CD14-positive monocyte (primary cell): ENCODE results near the gene CTXN2. TPM values are rescaled to one million over a fixed set of nuclear protein-coding genes. Genes with fewer than 3 reads are reported as not detected.
A peak's percentile ranks its signal among the peaks of the same experiment; 100 is the strongest.

Experiments
- DNase-seq, 3 donors: peaks; one replicate each; pipeline ENCODE4 v3.0.0-alpha.2; 2011 to 2022
- H2AFZ ChIP-seq: 2 replicates; pipeline ENCODE4 v1.6.0; 2012; ENCODE audit warnings: mild to moderate bottlenecking, low read depth, low read length, inconsistent platforms; ENCODE audit not compliant: insufficient read depth, poor library complexity, severe bottlenecking
- H3K27ac ChIP-seq, 2 donors: 1 replicate in 1 of 2; 2 replicates in 1 of 2; pipeline ENCODE4 v1.5.1; 2012 to 2013; ENCODE audit warnings: low read length in 2 of 2, control low read depth in 1 of 2, inconsistent platforms in 1 of 2, low read depth in 1 of 2, mild to moderate bottlenecking in 1 of 2
- H3K27me3 ChIP-seq, 2 donors: one replicate each; pipeline versions ENCODE4 v1.6.0 to v1.6.1; 2011 to 2013; ENCODE audit warnings: low read length in 2 of 2; ENCODE audit not compliant: control insufficient read depth in 2 of 2, insufficient read depth in 2 of 2
- H3K36me3 ChIP-seq, 2 donors: replicated peaks in 1 of 2; 1 replicate in 1 of 2; 2 replicates in 1 of 2; pipeline versions ENCODE4 v1.5.1 to v1.6.1; 2012 to 2013; ENCODE audit warnings: low read length in 2 of 2, control low read depth in 1 of 2, inconsistent platforms in 1 of 2, mild to moderate bottlenecking in 1 of 2; ENCODE audit not compliant: insufficient read depth in 2 of 2, control insufficient read depth in 1 of 2
- H3K4me1 ChIP-seq, 2 donors: 1 replicate in 1 of 2; 2 replicates in 1 of 2; pipeline versions ENCODE4 v1.5.1 to v1.6.1; 2012 to 2013; ENCODE audit warnings: low read length in 2 of 2, control low read depth in 1 of 2, inconsistent platforms in 1 of 2, mild to moderate bottlenecking in 1 of 2, moderate library complexity in 1 of 2; ENCODE audit not compliant: insufficient read depth in 2 of 2, control insufficient read depth in 1 of 2
- H3K4me2 ChIP-seq: replicated peaks from 2 replicates; pipeline ENCODE3; 2012; ENCODE audit warnings: low read length, moderate library complexity, mild to moderate bottlenecking; ENCODE audit not compliant: poor library complexity, severe bottlenecking; ENCODE audit errors: extremely low read depth
- H3K4me3 ChIP-seq, 3 experiments: fragments of 200-600 bp in 1 of 3; sonication (generic) in 1 of 3; replicated peaks in 1 of 3; 1 replicate in 2 of 3; 2 replicates in 1 of 3; pipeline ENCODE4 v1.5.1; 2011 to 2013; ENCODE audit warnings: low read length in 3 of 3, mild to moderate bottlenecking in 3 of 3, control low read depth in 2 of 3, low read depth in 2 of 3, inconsistent platforms in 1 of 3, moderate library complexity in 1 of 3
- H3K79me2 ChIP-seq: 2 replicates; pipeline ENCODE4 v1.6.0; 2012; ENCODE audit warnings: mild to moderate bottlenecking, control low read depth, inconsistent platforms, low read length, moderate library complexity; ENCODE audit not compliant: insufficient read depth
- H3K9ac ChIP-seq: 2 replicates; pipeline ENCODE4 v1.6.0; 2017; ENCODE audit warnings: low read length, mild to moderate bottlenecking; ENCODE audit not compliant: insufficient read depth, poor library complexity, severe bottlenecking
- H3K9me3 ChIP-seq, 2 donors: replicated peaks in 1 of 2; 1 replicate in 1 of 2; 2 replicates in 1 of 2; pipeline versions ENCODE4 v1.5.1 to v1.6.1; 2012 to 2013; ENCODE audit warnings: low read length in 2 of 2, control low read depth in 1 of 2; ENCODE audit not compliant: control insufficient read depth in 1 of 2, insufficient read depth in 1 of 2
- H4K20me1 ChIP-seq: 2 replicates; pipeline ENCODE4 v1.6.0; 2012; ENCODE audit warnings: mild to moderate bottlenecking, low read length, control low read depth, moderate library complexity; ENCODE audit not compliant: insufficient read depth
- H3K27ac Mint-ChIP-seq, 7 donors: one replicate each; pipeline ENCODE4 v1.8.0; 2020; ENCODE audit warnings: mild to moderate bottlenecking in 7 of 7, mixed read lengths in 7 of 7, moderate library complexity in 6 of 7, inconsistent platforms in 2 of 7
- H3K27me3 Mint-ChIP-seq, 3 donors: one replicate each; pipeline ENCODE4 v1.8.0; 2021 to 2022; ENCODE audit warnings: low read depth in 3 of 3, mild to moderate bottlenecking in 3 of 3, mixed read lengths in 3 of 3, moderate library complexity in 3 of 3, inconsistent platforms in 1 of 3
- H3K36me3 Mint-ChIP-seq, 2 donors: one replicate each; pipeline ENCODE4 v1.8.0; 2020; ENCODE audit warnings: mixed read lengths in 2 of 2, inconsistent platforms in 1 of 2, mild to moderate bottlenecking in 1 of 2
- H3K4me1 Mint-ChIP-seq: one replicate; pipeline ENCODE4 v1.8.0; 2020; ENCODE audit warnings: mild to moderate bottlenecking, mixed read lengths
- H3K4me3 Mint-ChIP-seq, 2 donors: one replicate each; pipeline ENCODE4 v1.8.0; 2020; ENCODE audit warnings: mild to moderate bottlenecking in 2 of 2, mixed read lengths in 2 of 2, moderate library complexity in 1 of 2
- H3K9me3 Mint-ChIP-seq, 7 donors: one replicate each; pipeline ENCODE4 v1.8.0; 2020 to 2022; ENCODE audit warnings: mixed read lengths in 7 of 7, mild to moderate bottlenecking in 6 of 7, moderate library complexity in 6 of 7, inconsistent platforms in 2 of 7
- WGBS: methylation state at CpG from one replicate; pipeline ENCODE4 v1.1.5; 2013; ENCODE audit warnings: missing lambda C conversion rate; ENCODE audit not compliant: insufficient coverage; 5-methylcytosine and 5-hydroxymethylcytosine counted together
- intact Hi-C, 2 donors: fragments of 100-400 bp; cut with micrococcal nuclease; formaldehyde crosslinking; loops; one replicate each; pipeline versions ENCODE4 v1.15.0 to v1.15.1; 2023
- polyA plus RNA-seq, 3 donors: library from polyadenylated mRNA; depleted of rRNA in 1 of 3; unstranded in 2 of 3; stranded (reverse) in 1 of 3; fragments of 300-500 nt in 2 of 3; fragments of >200 nt in 1 of 3; fragmentation: Illumina TruSeq in 2 of 3; gene quantifications; 1 replicate in 2 of 3; 2 replicates in 1 of 3; pipeline ENCODE4 v1.2.3, GENCODE V29; 2012 to 2021
- TF ChIP-seq, protein P1 (sequence below): fragments of 200-600 bp; IDR thresholded peaks from one replicate; pipeline ENCODE4 v1.8.0; 2022; ENCODE audit warnings: antibody characterized with exemption, mild to moderate bottlenecking

The CTXN2 gene
- polyA plus RNA-seq, 3 donors = not detected

DNA sequence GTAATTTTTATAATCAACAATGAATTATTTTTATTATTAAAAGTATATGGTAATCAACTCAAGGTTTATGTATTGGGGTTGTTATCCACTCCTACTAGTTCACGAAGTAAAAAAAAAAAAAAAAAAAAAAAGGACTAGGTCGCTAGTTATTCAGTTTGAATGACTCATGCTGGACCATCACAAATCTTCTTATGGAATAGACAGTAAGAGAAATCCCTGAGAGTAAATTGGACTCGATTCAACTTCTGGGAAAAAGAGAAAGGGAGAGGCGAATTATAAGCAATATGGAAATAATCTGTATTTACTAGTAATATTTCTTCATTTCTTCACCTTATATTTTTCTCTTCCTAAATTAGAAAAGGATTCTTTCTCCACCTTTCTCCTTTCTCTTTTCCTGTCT, 15.4 kb upstream of the CTXN2 start:
- H4K20me1 ChIP-seq = no peaks in the 10 kb centered on the region
- Mint-ChIP-seq H3K27ac (no peak overlapping the region), H3K36me3 (peaks cover 0 to 3% of the 10 kb centered on the region in 2 donors), H3K9me3 (peaks cover 0 to 10% (median 5%) of the 10 kb centered on the region in 7 donors), H3K4me1 (peaks cover 7% of the 10 kb centered on the region), H3K4me3 (no peak overlapping the region), H3K27me3 (peaks cover 23 to 33% (median 25%) of the 10 kb centered on the region in 3 donors)
- no peak overlapping the region for H3K4me3 ChIP-seq
- H3K9me3 ChIP-seq = peaks cover 0 to 6% of the 10 kb centered on the region in 2 donors
- no peak overlapping the region for H2AFZ ChIP-seq
- peaks cover 4 to 13% of the 10 kb centered on the region in 2 donors for H3K4me1 ChIP-seq
- peaks cover 26% of the 10 kb centered on the region in 2 donors for H3K27me3 ChIP-seq
- DNase-seq = no peak
- H3K79me2 ChIP-seq = no peaks in the 10 kb centered on the region
- WGBS = no CpG with 5 or more reads among the region's 4 CpGs
- H3K4me2 ChIP-seq = no peak overlapping the region
- no peak overlapping the region for H3K9ac ChIP-seq
- intact Hi-C loops = no loop called here
- H3K36me3 ChIP-seq = no peaks in the 10 kb centered on the region
- TF ChIP-seq, protein P1, sequence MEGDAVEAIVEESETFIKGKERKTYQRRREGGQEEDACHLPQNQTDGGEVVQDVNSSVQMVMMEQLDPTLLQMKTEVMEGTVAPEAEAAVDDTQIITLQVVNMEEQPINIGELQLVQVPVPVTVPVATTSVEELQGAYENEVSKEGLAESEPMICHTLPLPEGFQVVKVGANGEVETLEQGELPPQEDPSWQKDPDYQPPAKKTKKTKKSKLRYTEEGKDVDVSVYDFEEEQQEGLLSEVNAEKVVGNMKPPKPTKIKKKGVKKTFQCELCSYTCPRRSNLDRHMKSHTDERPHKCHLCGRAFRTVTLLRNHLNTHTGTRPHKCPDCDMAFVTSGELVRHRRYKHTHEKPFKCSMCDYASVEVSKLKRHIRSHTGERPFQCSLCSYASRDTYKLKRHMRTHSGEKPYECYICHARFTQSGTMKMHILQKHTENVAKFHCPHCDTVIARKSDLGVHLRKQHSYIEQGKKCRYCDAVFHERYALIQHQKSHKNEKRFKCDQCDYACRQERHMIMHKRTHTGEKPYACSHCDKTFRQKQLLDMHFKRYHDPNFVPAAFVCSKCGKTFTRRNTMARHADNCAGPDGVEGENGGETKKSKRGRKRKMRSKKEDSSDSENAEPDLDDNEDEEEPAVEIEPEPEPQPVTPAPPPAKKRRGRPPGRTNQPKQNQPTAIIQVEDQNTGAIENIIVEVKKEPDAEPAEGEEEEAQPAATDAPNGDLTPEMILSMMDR = no peak
- H3K27ac ChIP-seq = no peak overlapping the region

DNA sequence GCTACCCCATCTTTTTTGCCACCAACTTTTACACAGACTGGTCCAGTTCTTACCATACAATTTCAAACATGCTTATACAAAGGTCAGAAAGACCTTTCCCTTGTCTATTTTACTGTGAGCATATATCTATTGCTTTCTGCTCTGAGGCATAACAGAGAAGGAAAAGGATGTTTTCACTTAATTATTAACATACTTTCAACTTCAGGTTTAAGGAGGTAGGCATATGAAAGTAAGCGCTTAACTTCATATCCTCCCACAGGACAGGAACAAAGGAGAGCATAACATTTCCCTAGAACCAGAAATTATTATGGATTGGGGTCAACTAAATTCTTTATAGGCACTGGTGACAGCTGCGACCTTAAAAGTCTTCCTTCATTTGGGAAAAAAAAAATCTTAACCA, 14.5 kb upstream of the CTXN2 start:
- peaks cover 7% of the 10 kb centered on the region for H3K4me1 Mint-ChIP-seq
- Histone ChIP-seq H3K27me3 (peaks cover 26% of the 10 kb centered on the region in 2 donors), H2AFZ (peak overlapping the region; percentile 76), H3K36me3 (no peaks in the 10 kb centered on the region), H3K4me1 (peaks cover 4 to 13% of the 10 kb centered on the region in 2 donors), H3K4me3 (peak overlapping the region in 1 of 3 experiments; percentile 71), H3K79me2 (no peaks in the 10 kb centered on the region), H3K4me2 (no peak overlapping the region), H3K9ac (no peak overlapping the region), H3K9me3 (peaks cover 0 to 6% of the 10 kb centered on the region in 2 donors), H4K20me1 (no peaks in the 10 kb centered on the region), H3K27ac (no peak overlapping the region)
- peaks cover 0 to 3% of the 10 kb centered on the region in 2 donors for H3K36me3 Mint-ChIP-seq
- WGBS = no CpG with 5 or more reads among the region's 2 CpGs
- DNase-seq = no peak
- intact Hi-C loops = no loop called here
- peak overlapping the region in 1 of 7 donors; percentile 5 for H3K27ac Mint-ChIP-seq
- H3K4me3 Mint-ChIP-seq = no peak overlapping the region
- peaks cover 23 to 33% (median 25%) of the 10 kb centered on the region in 3 donors for H3K27me3 Mint-ChIP-seq
- H3K9me3 Mint-ChIP-seq = peaks cover under 1 to 9% (median 5%) of the 10 kb centered on the region in 7 donors
- TF ChIP-seq, protein P1 = no peak
